Epithelial cell of proximal tubule (primary cell): Measurements from ENCODE around the gene MLLT1. TPM values are rescaled to one million over a fixed set of nuclear protein-coding genes. Genes with fewer than 3 reads are reported as not detected.

ENCODE experiments used
- DNase-seq: peaks from one replicate; pipeline ENCODE4 v3.0.0-alpha.2; 2011; ENCODE audit warnings: low read depth
- H3K4me3 ChIP-seq: 2 replicates; pipeline ENCODE4 v1.5.1; 2011; ENCODE audit warnings: low read depth, mild to moderate bottlenecking, low read length
- CTCF ChIP-seq: conservative IDR thresholded peaks from 2 replicates; pipeline ENCODE4 v1.5.1; 2012; ENCODE audit warnings: low read depth, mild to moderate bottlenecking, low read length
- total RNA-seq: library from RNA; depleted of rRNA; stranded (reverse); fragments of >200 nt; gene quantifications from 2 replicates; pipeline ENCODE4 v1.2.3, GENCODE V29; 2015

MLLT1 gene
- total RNA-seq, 1 donor from 2014 or later, result 15.2 TPM

- DNase-seq, result no peak
- no peak for TF ChIP-seq CTCF
- H3K4me3 ChIP-seq, result no peak overlapping the region
These were observed 9.0 kb downstream of the MLLT1 start for GRCh38 chr19:6270822-6271221.

- DNase-seq, result no peak
- TF ChIP-seq CTCF, result no peak
- H3K4me3 ChIP-seq, result no peak overlapping the region
These were observed 9.6 kb downstream of the MLLT1 start for GRCh38 chr19:6270076-6270745.

- H3K4me3 ChIP-seq, result no peak overlapping the region
- no peak for DNase-seq
- TF ChIP-seq CTCF, result no peak
These were observed 10.5 kb downstream of the MLLT1 start for GRCh38 chr19:6269101-6269886.

- H3K4me3 ChIP-seq, result no peak overlapping the region
- DNase-seq, result no peak
- TF ChIP-seq CTCF, result no peak
These were observed 11.4 kb downstream of the MLLT1 start for GRCh38 chr19:6268382-6268771.

- no peak overlapping the region for H3K4me3 ChIP-seq
- no peak for DNase-seq
- TF ChIP-seq CTCF, result no peak
These were observed 12.0 kb downstream of the MLLT1 start for GRCh38 chr19:6267552-6268381.

GRCh38 chr19:6264803-6265202 is 15.0 kb downstream of the MLLT1 start:
- no peak for TF ChIP-seq CTCF
- DNase-seq, result no peak
- H3K4me3 ChIP-seq, result no peak overlapping the region
